SU-DHL-6 (cell line): ENCODE results near the gene FAM170B.

Source experiments
- EZH2phosphoT487 ChIP-seq: fragments of 200-600 bp; sonication (generic), shearing (Covaris generic); conservative IDR thresholded peaks from 2 replicates; pipeline ENCODE4 v1.6.1; 2018; ENCODE audit warnings: mild to moderate bottlenecking, antibody characterized with exemption, low read length, moderate library complexity, mixed read lengths
- TF ChIP-seq, protein P1 (sequence below): fragments of 200-600 bp; sonication (generic); IDR thresholded peaks from one replicate; pipeline ENCODE4 v1.5.1; 2017; ENCODE audit warnings: antibody characterized with exemption, mild to moderate bottlenecking, low read length, moderate library complexity; ENCODE audit not compliant: insufficient read depth, poor library complexity, severe bottlenecking

DNA sequence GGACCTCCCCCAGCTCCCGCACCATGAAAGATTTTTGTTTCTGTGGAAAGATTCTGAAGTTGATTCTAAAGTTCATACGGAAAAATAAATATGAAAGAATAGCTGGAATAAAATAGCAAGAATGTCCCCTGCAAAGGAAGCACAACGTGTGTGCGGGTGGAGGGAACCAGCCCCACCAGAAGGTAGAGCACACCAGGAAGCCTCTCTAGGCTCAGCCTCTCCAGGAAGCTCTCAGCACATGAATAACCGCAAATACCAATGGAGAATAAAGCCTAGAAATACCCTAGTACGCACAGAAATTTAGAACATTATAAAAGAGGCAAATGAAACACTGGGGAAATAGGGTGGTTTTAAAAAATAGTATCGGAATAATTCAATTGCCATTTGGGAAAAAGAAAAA is 24.6 kb upstream of the FAM170B start:
- TF ChIP-seq, protein P1, sequence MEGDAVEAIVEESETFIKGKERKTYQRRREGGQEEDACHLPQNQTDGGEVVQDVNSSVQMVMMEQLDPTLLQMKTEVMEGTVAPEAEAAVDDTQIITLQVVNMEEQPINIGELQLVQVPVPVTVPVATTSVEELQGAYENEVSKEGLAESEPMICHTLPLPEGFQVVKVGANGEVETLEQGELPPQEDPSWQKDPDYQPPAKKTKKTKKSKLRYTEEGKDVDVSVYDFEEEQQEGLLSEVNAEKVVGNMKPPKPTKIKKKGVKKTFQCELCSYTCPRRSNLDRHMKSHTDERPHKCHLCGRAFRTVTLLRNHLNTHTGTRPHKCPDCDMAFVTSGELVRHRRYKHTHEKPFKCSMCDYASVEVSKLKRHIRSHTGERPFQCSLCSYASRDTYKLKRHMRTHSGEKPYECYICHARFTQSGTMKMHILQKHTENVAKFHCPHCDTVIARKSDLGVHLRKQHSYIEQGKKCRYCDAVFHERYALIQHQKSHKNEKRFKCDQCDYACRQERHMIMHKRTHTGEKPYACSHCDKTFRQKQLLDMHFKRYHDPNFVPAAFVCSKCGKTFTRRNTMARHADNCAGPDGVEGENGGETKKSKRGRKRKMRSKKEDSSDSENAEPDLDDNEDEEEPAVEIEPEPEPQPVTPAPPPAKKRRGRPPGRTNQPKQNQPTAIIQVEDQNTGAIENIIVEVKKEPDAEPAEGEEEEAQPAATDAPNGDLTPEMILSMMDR: no peak
- no peak for TF ChIP-seq EZH2phosphoT487
